Measurements from ENCODE around the gene VPS8. TPM values are rescaled to one million over a fixed set of nuclear protein-coding genes. Genes with fewer than 3 reads are reported as not detected.

The VPS8 gene
- total RNA-seq, 1 donor from 2014 or later = 16.4 TPM

DNA sequence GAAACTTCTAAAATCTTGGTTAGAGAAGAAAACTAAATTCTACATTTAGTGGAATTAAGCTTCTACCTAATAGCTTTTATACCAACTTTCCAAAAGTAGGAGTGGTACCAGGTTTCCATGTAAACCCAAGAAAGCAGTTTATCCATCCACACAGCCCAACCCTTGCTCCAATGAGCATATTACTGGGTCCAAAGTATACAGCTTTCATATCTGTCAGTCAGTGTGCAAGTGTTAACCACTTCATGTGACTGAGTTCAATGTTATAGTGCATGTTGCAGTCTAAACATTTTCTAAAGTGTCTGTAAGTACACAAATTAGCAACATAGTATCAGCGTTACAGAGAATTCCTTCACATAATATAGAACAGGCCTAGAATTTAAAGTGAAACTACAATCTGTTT, 267.7 kb downstream of the VPS8 start:
- ATAC-seq = no peak
- no peak for DNase-seq (ENCODE audit: low spot score)

DNA sequence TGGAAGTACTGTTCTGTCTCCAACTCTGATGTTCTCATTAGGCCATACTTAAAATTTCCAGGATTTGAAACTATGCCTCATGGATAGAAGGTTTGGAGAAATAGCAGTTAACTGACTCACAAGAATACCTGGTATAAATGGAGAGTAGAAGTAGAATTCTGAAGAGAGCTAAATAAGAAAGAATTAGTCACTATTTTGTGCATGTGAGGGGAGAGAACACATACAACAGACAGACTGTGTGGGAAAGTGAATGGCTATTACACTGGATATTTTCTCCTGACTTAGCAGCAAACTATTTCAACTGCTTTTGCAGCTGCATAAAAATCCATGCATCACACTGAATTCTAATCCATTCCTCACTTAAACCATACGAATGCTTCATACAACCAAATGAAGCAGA, 269.6 kb downstream of the VPS8 start:
- no peak for DNase-seq (ENCODE audit: low spot score)
- ATAC-seq = no peak

DNA sequence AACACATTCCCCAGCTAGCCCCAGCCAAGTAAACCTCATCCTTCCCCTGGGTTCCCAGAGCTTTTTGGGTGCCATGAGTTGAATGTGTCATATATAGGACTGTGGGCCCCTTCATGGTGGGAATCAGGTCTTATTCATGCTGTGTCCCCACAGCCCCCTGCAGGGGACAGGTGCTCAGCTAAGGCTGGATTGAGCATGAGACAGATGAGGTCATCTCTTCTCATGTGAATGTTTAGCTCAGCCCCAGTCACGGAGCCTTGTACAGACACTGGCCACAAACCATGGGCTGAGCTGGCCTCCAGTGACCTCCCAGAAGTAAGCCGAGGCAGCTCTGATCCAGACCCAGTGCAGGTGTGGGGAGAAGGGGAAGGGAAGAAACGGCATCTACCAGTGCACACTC, 270.2 kb downstream of the VPS8 start:
- ATAC-seq = no peak
- no peak for DNase-seq (ENCODE audit: low spot score)

DNA sequence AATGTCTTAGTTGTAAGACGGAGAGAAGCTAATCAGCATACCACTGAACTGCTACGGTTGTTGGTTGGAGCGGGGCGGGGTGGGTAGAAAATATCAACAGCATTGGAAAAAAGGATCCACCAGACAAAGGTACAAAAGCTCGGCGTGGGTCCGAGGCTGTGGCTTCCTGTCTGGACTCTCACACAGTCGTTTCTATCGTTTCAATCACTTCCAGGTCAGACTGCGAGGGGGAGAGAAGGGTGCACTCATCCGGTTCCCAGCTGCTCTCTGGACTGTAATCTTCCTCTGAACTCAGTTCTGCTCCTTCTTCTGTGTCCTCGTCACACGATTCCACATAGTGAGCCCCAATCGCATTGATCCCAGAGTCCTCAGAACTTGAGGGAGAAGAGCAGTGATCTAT, 270.9 kb downstream of the VPS8 start:
- DNase-seq (ENCODE audit: low spot score) (no peak), ATAC-seq (no peak)

DNA sequence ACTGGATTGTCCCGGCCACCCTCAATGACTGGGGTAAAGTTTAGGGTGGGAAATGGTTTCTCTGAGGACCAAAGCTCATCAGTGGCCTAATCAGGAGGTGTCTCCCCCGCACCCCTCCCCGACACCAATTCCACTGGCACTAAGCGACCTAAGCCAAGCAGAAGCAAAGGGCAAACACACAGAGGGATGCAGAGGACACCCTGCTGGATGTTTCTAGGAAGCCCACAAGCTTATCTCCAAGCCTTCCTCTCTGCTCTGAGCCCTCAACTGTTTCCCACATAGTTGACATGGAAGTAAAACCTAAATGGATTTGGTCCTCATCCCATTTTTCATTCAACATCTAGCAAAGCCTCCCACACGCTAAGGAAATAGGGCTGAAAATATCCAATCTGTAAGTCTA, 272.4 kb downstream of the VPS8 start:
- ATAC-seq (no peak), DNase-seq (ENCODE audit: low spot score) (no peak)

DNA sequence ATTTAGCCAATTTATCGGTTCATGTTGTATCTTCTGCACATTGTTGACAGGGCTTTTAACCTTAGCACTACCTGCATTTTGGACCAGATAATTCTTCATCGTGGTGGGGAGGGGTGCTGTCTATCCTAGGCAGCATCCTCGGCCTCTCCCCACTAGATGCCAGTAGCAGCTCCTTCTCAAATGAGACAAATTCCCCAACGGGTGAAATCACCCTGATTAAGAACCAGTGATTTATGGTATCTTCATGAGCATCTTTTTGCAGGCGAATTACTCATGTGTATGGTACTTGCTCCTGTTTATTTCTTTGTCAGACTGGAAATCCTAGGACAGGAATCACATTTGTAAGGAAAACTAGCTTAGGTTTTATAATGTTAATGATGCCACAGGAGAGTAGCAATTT, 272.9 kb downstream of the VPS8 start:
- no peak for DNase-seq (ENCODE audit: low spot score)
- ATAC-seq = no peak

DNA sequence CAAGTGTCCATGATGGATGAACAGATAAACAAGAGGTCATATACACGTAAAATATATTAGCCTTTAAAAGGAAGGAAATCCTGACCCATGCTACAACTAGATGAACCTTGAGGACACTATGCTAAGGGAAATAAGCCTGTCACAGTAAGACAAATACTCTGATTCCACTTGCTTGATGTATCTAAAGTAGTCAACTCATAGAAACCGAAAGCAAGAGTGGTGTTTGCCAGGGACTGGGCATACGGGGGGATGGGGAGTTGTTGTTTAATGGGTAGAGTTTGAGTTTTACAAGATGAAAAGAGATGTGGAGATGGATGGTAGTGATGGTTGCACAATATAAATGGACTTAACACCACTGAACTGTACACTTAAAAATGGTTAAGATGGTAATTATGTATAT, 275.5 kb downstream of the VPS8 start:
- no peak for DNase-seq (ENCODE audit: low spot score)
- no peak for ATAC-seq

DNA sequence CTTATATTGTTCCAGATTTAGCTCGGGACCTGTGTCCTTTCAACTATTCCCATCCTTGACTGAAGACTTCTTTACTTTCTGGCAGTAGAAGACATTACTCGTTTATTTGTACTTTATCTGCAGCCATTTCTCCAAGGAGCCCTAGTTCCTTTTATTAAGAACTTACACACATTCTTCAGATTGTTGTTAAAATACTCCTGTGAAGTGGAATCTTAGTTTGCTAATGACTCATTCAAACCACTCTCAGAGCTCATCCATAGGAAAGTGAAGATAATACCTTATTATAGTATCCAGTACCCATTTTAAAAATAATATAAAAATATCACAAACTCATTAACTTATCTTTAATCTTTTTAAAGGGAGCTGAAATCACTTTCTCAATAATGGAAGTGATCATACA, 277.4 kb downstream of the VPS8 start:
- ATAC-seq = no peak
- no peak for DNase-seq (ENCODE audit: low spot score)

DNA sequence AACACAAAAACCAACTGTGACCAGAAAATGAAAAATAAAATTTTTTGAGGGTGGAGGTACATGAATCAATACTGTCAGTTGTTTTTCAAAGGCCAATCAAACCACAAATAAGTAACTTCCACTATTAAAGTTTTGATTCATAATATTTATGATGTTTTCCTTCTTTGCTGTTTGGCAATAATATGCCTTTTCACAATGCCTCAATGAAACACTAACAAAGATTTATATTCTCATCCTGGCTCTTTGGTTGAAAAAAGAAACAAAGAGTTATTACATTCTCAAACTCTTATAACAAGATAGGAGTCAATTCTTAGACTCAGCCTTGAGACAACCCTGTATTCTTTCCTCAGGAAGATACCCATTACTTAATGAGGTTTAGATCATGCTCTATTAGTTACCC, 277.8 kb downstream of the VPS8 start:
- ATAC-seq = no peak

DNA sequence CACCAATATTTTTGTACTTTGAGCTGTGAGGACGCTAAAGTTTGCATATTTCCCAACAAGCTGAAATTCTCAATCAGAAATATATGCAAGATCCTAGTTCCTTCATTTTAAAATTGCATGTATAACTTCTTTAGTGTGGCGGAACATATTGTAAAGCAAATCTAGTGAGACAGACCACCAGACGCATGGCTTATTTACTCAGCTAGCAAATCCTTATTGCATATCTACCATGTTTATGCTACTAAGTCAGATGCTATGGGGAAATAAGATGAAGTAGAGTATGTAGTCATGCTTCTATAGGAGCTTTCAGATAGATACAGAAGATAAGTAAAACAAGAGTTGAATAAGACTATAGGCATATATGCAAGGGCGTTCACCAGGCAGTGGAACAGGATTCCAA, 278.8 kb downstream of the VPS8 start:
- ATAC-seq = no peak
- no peak for DNase-seq (ENCODE audit: low spot score)

More for the DNA sequence above, 277.8 kb downstream of the VPS8 start:
- DNase-seq (ENCODE audit: low spot score) = no peak

DNA sequence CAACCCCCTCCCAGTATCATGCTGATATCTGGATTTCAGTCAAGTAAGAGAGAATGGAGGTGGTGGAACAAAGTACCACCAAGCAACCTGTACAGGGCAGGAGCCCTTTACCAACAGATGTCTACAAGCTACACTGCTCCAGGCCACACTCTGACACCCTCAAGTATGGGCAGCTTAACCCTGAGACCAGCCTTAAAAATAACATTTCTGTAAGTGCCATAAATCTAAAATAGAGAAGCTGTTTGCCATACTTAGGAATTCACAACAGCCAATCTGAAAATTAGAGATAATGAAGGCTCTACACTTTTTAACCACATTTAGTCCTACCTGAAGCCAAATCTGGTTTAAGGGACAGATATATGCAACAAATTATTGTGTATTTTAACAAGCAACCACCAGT, 281.1 kb downstream of the VPS8 start:
- ATAC-seq (no peak), DNase-seq (ENCODE audit: low spot score) (no peak)

DNA sequence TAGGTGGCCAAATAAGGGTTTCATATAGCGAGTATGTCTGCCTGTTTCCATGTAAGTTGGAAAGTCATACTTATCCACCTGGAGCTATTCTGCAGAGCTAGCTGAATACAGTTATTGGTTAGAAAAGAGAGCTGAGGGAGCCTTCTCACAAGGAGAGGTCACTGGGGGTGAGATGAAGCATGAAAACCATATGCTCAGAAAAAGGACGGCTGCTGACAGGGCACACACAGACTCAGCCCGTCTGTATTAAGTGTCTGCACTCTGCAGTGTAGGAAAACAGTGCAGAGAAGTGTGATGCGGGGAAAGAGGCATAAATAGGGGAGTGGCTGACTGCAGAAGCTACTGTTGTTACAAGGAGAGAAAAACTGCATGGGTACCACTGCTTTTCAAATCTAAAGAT, 282.7 kb downstream of the VPS8 start:
- DNase-seq (ENCODE audit: low spot score) (no peak), ATAC-seq (no peak)

Other genes starting within 250 kb of the VPS8 start
- 12.0 TPM for gene MAGEF1, start 100.1 kb upstream of the VPS8 start, total RNA-seq